ENCODE data around the gene EXD3.
A peak's percentile ranks its signal among the peaks of the same experiment; 100 is the strongest.

Gene EXD3

DNA sequence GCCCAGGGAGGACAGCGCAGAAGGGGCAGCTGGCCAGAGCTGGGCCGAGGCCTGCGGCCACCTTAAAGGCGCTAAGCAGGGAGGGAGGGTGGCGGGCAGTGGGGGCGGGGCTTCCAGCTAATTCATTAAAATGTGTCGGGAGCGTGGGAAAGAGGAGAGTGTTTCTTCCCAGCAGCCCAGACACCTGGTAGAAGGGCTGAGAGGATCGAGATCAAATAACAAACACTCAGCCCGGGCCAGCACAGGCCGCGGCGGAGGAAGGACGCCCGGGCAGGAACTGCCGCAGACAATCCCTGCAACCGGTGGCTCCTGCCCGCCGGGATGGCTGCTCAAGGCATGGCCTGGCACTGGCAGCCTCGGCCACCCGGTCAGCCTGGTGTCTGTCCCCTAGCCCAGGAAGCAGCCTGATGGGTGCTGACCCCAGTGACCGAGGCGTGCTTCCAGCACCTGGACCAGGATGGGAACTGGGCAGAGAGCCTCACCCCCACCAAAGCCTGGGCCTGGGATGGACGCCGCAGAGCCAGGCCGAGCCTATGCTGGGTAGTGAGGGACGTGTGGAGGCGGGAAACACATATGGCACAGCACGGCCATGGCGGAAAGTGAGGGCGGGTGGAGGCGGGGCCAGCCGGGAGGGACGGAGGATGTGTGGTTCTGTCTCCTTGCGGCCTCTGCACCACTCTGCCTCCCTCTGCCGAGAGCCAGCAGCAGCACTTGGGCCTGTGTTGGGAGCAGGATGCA lies 117.7 kb downstream of the EXD3 start:
- H3K4me1 Mint-ChIP-seq (ENCODE audit: low read depth in 2 of 2): peaks cover 3 to 6% of the 10 kb centered on the region in 2 donors
- ATAC-seq (replicated peaks) (peak; percentile 40), DNase-seq (peak in 1 of 3 experiments; percentile 33)
- H3K9me3 Mint-ChIP-seq: no peaks in the 10 kb centered on the region
- H3K36me3 Mint-ChIP-seq (ENCODE audit: insufficient read depth): peaks cover 5% of the 10 kb centered on the region
- H3K27ac Mint-ChIP-seq: no peak overlapping the region
- H3K27me3 Mint-ChIP-seq: no peaks in the 10 kb centered on the region
- H3K4me3 Mint-ChIP-seq: no peak overlapping the region

DNA sequence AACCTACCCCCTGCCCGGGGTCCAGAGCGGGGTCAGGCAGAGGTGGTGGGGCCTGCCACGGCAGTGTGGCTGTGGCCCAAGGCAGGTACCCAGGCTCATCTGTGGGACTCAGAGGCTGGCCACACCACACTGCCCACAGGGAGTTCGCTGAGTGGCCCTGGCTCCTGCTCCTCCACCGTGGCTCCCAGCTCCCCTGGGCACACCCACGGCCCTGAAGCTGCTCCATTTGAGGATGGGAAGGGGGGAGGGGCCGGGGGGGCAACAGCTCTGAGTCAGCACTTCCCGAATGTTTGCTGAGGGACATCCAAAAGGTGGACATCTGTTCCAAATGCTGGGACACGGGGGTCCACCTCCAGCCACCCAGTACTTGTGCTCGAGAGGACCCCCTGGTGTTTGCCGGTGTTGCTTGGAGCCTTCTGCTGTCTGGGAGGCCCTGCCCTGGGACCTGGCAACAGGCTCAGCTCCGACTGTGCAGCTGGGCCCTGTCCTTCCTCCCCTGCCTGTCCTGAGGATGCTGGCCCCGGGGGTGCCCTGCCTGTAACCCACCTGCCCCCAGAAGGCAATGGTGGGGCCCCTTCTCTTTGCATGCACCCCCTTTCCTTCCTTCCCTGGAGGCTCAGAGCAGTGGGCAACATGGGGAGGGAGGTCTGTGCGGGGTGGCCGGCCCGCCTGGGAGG lies 118.4 kb downstream of the EXD3 start:
- H3K4me1 Mint-ChIP-seq (ENCODE audit: low read depth in 2 of 2): peaks cover 3 to 8% of the 10 kb centered on the region in 2 donors
- H3K9me3 Mint-ChIP-seq: no peaks in the 10 kb centered on the region
- H3K27ac Mint-ChIP-seq: no peak overlapping the region
- H3K27me3 Mint-ChIP-seq: no peaks in the 10 kb centered on the region
- no peak for ATAC-seq (replicated peaks)
- H3K4me3 Mint-ChIP-seq: no peak overlapping the region
- DNase-seq: no peak
- H3K36me3 Mint-ChIP-seq (ENCODE audit: insufficient read depth): peaks cover 5% of the 10 kb centered on the region

DNA sequence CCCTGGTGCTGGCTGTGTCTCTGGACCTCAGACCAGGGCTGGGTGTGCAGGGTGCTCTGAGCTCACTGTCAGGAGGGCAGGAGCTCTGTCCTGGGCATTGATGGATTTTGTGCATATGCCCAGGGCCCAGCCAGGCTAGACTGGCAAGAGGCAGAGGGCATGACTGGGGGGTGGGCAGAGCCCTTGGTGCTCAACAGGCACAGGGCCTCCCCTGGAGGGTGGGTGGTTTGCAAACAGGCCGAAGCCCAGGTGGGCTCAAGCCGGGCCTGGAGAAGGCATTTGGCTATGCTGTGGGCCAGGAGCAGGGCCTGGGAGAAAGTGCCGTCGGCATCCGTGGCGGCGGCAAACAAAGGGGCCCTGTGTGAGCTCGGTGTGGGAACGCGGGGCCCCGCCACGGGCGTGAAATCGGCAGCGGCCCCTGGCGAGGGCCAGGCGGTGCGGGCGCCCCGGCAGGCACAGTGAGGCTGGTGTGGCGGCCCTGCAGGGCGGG lies 119.0 kb downstream of the EXD3 start:
- H3K4me1 Mint-ChIP-seq (ENCODE audit: low read depth in 2 of 2): peaks cover 3 to 8% of the 10 kb centered on the region in 2 donors
- no peaks in the 10 kb centered on the region for H3K9me3 Mint-ChIP-seq
- H3K36me3 Mint-ChIP-seq (ENCODE audit: insufficient read depth): peaks cover 5% of the 10 kb centered on the region
- no peak overlapping the region for H3K4me3 Mint-ChIP-seq
- H3K27ac Mint-ChIP-seq: peak overlapping the region in 1 of 2 donors; percentile 46
- peaks cover 0 to 5% of the 10 kb centered on the region in 2 donors for H3K27me3 Mint-ChIP-seq
- DNase-seq (no peak), ATAC-seq (replicated peaks) (no peak)

DNA sequence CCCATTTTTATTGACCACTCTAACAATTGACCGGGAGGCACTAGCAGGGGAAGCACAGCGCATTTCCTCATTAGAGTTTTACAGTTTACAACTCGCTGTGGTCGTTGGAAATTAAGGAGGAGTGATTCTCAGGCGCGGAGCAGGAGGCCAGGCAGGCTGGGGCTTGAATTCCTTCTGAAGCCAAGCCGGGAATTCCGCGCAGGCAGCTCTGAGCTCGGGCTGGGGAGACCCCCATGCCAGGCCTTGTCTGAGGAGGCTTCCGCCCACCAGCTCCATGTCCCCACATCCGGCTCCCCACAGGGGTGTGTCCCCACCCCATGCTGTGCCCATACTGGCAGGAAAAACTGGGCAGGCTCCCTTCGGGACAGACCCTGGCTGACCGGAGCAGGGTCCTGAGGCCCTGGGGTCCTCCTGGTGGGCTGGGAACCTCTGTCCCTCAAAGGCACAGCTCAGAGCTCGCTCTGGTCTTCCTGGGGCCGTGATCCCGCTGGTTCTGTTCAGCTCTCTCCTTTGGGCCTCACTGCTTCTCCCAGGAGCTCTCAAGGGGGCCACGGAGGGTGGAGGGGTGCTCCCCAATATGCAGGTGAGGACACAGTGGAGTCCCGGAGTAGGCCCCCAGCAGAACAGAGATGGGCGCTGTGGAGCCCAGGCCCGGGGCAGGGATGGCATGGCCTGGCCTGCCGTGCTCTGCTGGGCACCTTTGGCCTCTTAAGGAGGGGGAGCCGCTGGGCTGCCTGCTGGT lies 119.6 kb downstream of the EXD3 start:
- ATAC-seq (replicated peaks) (no peak), DNase-seq (no peak)
- H3K27ac Mint-ChIP-seq: peak overlapping the region in 1 of 2 donors; percentile 46
- H3K4me3 Mint-ChIP-seq: peak overlapping the region; percentile 31
- peaks cover 5% of the 10 kb centered on the region for H3K36me3 Mint-ChIP-seq (ENCODE audit: insufficient read depth)
- peaks cover 0 to 11% of the 10 kb centered on the region in 2 donors for H3K27me3 Mint-ChIP-seq
- no peaks in the 10 kb centered on the region for H3K9me3 Mint-ChIP-seq
- H3K4me1 Mint-ChIP-seq (ENCODE audit: low read depth in 2 of 2): peaks cover 3 to 8% of the 10 kb centered on the region in 2 donors

DNA sequence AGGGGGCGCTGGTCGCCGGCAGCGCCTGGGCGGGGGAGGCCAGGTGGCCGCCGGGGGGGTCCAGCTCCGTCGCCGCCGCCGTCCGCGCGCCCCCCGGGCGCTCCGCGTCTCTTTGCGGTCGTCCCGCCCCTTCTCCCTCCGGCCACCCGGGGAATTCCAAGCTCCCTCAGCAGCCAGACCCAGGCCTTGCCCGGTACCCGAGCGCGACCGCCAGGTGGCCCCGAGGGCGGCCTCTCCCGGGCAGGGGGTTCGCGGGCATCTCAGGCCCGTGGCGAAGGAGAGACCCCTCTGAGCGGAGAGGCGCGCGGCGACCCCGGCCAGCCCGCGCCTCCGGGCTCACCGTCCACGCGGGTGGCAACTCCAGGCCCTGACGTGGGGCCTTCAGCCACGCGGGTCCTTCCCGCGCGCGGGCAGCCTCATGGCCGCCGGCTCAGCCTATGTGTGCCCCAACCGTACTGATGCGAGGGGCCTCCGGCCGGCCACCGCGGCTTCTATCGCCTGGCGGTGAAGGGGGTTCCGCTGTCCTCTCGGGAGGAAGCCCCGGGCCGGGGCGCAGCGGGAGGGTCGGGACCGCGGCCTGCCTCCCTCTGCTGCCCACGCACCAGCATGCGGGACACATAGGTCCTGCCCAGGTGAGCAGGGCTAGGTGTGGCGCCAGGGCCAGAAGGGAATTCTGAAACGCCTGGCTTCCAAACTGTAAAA lies 120.4 kb downstream of the EXD3 start:
- H3K4me3 Mint-ChIP-seq: no peak overlapping the region
- DNase-seq (no peak), ATAC-seq (replicated peaks) (peak; percentile 42)
- peaks cover 5% of the 10 kb centered on the region for H3K36me3 Mint-ChIP-seq (ENCODE audit: insufficient read depth)
- H3K4me1 Mint-ChIP-seq (ENCODE audit: low read depth in 2 of 2): peaks cover 3 to 8% of the 10 kb centered on the region in 2 donors
- H3K27ac Mint-ChIP-seq: no peak overlapping the region
- H3K9me3 Mint-ChIP-seq: no peaks in the 10 kb centered on the region
- peaks cover 0 to 18% of the 10 kb centered on the region in 2 donors for H3K27me3 Mint-ChIP-seq

DNA sequence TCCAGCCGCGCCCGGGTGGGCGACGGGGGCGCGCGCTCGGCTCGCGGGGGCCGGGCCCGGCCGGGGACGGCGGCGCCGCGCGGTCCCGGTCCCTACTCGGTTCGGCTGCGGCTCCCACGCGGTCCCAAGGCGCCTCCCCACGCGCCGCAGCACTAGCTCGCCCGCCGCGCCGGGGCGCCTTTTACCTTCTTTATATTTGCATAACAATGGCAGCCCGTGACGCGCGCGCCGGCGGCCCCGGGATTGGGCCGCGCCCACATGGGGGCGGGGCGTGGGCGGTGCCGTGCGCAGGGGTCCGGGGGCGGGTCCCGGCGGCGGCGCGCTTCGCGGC lies 120.9 kb downstream of the EXD3 start, which contains the start of gene NRARP:
Gene NRARP, minus strand, starts transcription at position 154 of the 331 bp plus-strand sequence. CDS start 343 bp downstream, outside the sequence.
- DNase-seq (peak; percentile 72 to 86 (median 82)), ATAC-seq (replicated peaks) (peak; percentile 89)
- Mint-ChIP-seq H3K4me1 (ENCODE audit: low read depth in 2 of 2) (peaks cover 3 to 7% of the 10 kb centered on the region in 2 donors), H3K4me3 (peak within 1 kb of the TSS; percentile 57 to 65), H3K36me3 (ENCODE audit: insufficient read depth) (peaks cover 5% of the 10 kb centered on the region), H3K9me3 (no peaks in the 10 kb centered on the region), H3K27me3 (peaks cover 4 to 24% of the 10 kb centered on the region in 2 donors), H3K27ac (no peak within 1 kb of the TSS)

DNA sequence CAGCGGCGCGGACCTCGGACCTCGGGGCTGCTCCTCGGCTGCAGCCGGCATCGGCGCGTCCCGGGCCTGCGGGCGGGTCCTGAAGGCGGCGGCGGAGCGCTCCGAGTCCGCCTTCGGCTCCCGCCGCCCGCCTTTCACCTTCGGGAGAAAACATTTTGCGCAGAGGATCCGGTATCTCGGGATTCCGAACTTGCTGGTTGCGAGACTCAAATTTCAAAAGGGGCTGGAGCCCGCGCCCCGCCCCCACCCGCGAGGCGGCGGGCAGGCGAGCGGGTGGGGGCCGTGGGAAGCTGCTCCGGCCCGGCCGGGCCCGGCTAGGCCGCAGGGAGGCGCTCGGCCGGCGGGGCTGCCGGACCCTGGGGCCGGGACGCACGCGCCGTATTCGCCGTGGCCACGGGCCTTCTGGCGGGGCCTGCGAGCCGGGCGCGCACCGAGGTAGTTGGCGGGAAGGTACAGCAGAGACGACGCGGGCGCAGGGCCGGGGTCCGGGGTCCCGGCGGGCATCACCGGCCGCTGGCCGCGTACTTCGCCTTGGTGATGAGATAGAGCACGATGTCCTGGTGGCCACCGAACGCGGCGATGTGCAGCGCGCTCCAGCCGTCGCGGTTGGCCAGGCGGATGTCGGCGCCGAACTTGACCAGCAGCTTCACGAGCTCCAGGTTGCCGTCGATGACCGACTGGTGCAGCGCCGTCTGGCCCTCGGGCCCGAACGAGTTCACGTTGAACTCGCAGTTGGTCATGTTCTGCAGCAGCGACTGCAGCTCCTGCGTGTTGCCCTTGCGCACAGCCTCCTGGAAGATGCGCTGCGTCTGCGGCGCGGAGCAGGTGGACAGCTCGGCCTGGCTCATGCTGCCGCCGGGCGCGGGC lies 121.6 kb downstream of the EXD3 start:
- no peak overlapping the region for H3K27ac Mint-ChIP-seq
- H3K9me3 Mint-ChIP-seq: no peaks in the 10 kb centered on the region
- DNase-seq (no peak), ATAC-seq (replicated peaks) (peak; percentile 13)
- peaks cover 12 to 31% of the 10 kb centered on the region in 2 donors for H3K27me3 Mint-ChIP-seq
- H3K4me1 Mint-ChIP-seq (ENCODE audit: low read depth in 2 of 2): peaks cover 3 to 11% of the 10 kb centered on the region in 2 donors
- peaks cover 5% of the 10 kb centered on the region for H3K36me3 Mint-ChIP-seq (ENCODE audit: insufficient read depth)
- peak overlapping the region; percentile 65 to 74 for H3K4me3 Mint-ChIP-seq

DNA sequence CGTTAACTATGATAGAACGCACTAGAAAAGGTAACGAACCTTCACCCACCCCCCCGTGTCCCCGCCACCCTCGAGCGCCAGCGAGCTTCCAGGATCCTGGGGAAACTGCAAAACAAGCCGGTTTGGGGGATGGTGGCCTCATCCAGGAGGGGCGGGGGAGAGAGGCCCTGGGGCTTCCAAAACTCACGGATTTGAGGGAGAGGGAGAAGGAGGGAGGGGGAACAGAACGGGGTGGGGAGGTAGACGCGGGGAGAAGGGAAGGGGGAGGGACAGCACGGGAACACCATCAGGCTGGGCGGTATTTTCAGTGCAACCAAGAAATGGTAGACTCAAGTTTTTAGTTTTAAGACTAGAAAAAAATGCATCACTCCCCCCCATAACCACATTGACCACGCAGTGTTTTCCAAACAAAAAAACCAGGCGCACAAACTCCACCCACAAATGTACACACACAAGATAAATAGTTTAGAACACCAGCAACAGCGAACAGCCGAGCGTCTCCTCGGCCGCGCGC lies 122.3 kb downstream of the EXD3 start:
- Mint-ChIP-seq H3K27ac (no peak overlapping the region), H3K4me1 (ENCODE audit: low read depth in 2 of 2) (peaks cover 3 to 12% of the 10 kb centered on the region in 2 donors), H3K4me3 (peak overlapping the region; percentile 65 to 74), H3K27me3 (peaks cover 13 to 34% of the 10 kb centered on the region in 2 donors), H3K9me3 (no peaks in the 10 kb centered on the region), H3K36me3 (ENCODE audit: insufficient read depth) (peaks cover 5% of the 10 kb centered on the region)
- DNase-seq (no peak), ATAC-seq (replicated peaks) (no peak)

DNA sequence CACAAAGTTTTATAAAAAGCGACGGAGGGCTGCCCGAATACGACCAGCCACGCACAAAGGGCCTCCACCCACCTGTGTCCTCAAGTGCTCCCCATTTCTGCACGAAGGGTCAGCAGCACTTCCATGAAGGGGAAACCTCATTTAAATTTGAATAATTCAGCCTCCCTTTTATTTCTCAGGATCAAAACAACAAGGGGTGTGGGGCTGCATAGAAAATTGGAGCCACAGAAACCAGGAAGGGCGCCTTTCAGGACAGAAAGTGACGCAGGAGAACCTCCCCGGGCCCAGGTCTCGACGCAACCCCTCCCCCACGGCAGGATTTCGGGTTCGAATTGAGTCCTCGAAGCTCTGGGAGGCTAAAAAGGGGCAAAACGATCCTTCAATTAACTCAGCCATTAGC lies 123.0 kb downstream of the EXD3 start:
- ATAC-seq (replicated peaks) (no peak), DNase-seq (no peak)
- H3K36me3 Mint-ChIP-seq (ENCODE audit: insufficient read depth): peaks cover 5% of the 10 kb centered on the region
- peak overlapping the region; percentile 38 to 58 for H3K4me3 Mint-ChIP-seq
- H3K27ac Mint-ChIP-seq: no peak overlapping the region
- no peaks in the 10 kb centered on the region for H3K9me3 Mint-ChIP-seq
- H3K4me1 Mint-ChIP-seq (ENCODE audit: low read depth in 2 of 2): peaks cover 3 to 10% of the 10 kb centered on the region in 2 donors
- peaks cover 13 to 34% of the 10 kb centered on the region in 2 donors for H3K27me3 Mint-ChIP-seq

DNA sequence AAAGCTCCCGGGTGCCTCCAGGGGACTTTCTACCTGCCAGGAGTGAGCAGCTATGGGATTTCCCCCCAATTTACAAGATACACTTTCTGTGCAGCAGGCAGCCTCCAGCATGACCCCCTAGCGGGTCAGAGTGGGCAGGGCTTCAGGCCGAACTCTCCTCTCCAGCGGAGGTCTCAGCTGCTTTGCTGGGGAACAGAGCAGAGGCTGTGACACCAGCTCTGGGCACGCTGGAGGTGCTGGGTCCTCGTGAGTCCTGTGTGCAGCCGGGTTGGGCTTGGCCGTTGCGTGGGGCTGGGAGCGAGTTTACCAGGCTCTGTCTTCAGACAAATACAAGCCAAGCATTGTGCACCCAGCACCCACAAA lies 123.8 kb downstream of the EXD3 start:
- peaks cover 5% of the 10 kb centered on the region for H3K36me3 Mint-ChIP-seq (ENCODE audit: insufficient read depth)
- H3K27ac Mint-ChIP-seq: no peak overlapping the region
- peaks cover 3 to 10% of the 10 kb centered on the region in 2 donors for H3K4me1 Mint-ChIP-seq (ENCODE audit: low read depth in 2 of 2)
- DNase-seq: no peak
- H3K4me3 Mint-ChIP-seq: no peak overlapping the region
- H3K27me3 Mint-ChIP-seq: peaks cover 13 to 42% of the 10 kb centered on the region in 2 donors
- no peak for ATAC-seq (replicated peaks)
- no peaks in the 10 kb centered on the region for H3K9me3 Mint-ChIP-seq

DNA sequence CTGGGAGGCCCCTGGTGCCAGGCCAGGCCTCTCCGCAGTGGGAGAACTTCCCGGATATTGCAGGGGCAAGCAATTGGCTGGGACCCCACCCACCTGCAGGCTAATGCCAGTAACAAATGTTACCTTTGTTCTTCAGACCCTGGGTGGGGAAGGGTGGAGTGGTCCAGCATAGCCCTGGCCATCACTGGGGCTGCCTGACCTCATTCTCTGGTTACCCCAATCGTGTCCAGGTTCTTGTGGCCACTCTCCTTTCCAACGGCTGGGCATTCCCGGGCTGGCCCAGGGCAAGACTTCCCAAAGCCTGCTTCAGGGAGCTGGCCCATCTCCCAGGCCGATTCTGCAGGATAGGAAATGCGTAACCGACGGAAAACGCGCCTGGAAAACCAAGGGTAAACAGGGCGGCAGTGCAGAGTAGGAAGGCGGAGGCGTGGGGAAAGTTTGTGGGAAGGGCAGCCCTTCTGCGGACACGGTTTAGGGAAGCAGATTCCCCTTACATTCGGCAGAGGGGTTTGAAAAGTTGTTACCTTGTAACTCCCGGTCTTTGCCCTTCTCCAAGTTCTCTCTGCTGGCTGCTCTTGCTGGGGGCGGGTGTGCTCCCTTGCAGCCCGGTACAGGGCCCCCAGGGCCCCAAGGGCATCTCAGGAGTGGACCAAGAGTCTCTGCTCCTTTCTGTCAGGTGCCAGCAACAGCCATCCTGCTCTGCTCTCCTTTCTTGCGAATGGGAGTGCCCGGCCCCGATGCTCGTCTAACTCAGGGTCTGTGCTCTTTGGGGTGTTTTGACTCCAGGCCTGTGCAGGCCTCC lies 124.4 kb downstream of the EXD3 start:
- Mint-ChIP-seq H3K4me1 (ENCODE audit: low read depth in 2 of 2) (peaks cover 3 to 10% of the 10 kb centered on the region in 2 donors), H3K4me3 (no peak overlapping the region), H3K9me3 (no peaks in the 10 kb centered on the region), H3K27ac (no peak overlapping the region), H3K27me3 (peaks cover 17 to 48% of the 10 kb centered on the region in 2 donors), H3K36me3 (ENCODE audit: insufficient read depth) (peaks cover 5% of the 10 kb centered on the region)
- no peak for DNase-seq
- ATAC-seq (replicated peaks): no peak

Measured in effector memory CD8-positive, alpha-beta T cell (primary cell).